DMS79 treated with DMSO at 0.1 percent for 48 hours (cell line): Measurements from ENCODE around the gene LACTBL1.
"Not testable (repeated sequence)": the region's sequence is repeated elsewhere in the genome, so short reads cannot be mapped to it uniquely, and the experiment has no call there.

ENCODE experiments used
- DNase-seq: peaks from one replicate; lab custom pipeline; 2025; lab: John Stamatoyannopoulos, UW

LACTBL1 gene

DNA sequence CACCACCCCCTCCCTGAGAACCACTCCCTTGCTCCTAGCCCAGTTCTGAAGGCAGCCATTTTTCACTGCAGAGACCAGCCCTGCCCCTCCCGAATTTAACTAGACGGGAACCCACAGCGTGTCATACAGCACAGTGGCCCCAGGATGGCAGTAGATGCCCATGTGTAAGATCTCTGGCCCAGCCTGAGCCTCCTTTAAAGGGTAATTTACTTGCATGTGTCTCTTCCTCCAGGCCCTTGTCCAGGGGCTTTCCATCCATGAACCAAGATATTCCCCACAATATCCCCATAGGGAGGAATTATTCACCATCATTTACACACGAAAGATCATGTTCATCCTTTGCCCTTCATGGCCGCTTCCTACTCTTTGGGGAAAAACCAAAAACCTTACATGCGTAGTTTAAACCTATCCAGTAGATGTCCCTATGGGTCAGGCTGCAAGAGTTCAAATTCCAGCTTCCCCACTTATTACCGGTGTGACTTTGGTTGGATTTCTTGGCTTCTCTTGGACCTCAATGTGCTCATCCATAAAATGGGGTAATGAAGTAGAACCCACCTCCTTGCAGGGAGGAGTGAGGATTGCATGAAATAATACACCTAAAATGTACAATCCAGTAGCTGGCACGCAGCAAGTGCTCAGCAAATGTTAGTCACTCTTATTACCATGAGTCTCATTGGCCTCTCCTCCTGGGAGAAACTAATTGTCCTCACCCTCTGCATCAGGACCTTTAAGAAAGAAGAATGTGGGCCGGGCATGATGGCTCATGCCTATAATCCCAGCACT is 4.0 kb upstream of the LACTBL1 start:
- peak; percentile 78 for DNase-seq

DNA sequence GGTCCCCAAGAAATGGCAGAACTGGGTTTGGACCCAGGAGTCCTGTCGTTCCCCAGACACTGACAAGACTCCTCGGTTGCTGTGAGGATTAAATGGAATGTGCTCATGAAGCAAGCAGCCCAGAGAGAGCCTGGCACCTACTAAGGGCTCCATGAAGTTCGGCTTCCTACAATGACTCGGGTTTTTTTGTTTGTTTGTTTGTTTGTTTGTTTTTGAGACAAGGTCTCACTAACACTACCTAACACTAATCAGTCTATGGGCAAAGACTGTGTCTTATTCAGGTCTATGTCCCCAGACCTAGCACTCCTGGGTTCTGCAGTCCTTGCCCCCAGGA is 3.4 kb upstream of the LACTBL1 start:
- no peak for DNase-seq

DNA sequence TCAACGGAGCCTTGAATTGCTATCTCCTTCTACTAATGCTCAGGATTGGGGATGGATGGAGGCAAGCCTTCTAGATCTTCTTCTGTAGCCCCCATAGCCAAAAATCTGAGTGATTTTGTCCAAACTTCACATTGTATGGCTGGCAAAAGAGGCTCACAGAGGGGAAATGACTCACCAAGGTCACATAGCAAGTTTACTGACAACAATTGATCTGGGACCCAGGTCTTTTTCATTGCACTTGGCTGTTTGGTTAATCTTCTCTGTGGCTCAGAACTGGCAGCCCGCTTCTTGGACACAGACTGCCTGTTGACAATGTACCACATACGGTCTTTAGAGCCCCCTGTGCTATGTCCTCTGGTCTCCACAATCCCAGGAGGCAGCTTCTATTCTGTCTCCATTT is 3.0 kb upstream of the LACTBL1 start:
- no peak for DNase-seq

DNA sequence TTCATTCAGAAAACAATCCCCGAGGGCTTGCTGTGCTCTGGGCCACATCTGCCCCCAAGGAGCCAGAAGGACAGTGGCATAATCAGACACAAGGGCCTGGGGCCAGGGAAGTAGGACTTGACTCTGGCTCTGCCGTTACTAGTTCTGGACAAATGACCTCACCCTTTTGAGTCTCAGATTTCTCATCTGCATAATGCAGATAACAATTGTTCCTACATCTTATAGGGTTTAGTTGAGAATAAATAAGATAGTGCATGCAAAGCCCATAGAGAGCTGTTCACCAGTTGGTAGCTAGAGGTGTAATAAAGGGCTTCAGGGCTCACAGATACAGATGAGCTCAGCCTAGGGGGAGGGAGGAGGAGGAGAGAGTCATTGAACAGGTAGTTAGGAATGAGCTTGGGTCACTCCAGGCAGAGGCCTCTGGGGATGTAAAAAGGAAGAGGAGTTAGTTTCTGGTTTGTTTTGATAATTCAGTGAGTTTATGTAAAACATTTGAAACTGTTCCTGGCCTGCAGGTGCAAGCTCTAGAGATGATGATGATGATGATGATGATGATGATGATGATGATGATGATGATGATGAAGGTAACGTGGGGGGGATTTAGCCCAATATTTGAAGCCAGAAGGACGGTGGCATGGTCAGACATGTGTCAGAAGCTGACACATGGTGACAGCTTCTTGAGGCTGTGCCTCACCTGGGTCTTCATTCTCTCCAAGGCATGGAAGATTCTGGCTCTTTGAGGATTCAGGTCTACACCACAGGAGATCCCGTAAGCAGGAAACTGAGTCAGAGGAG is 858 bp downstream of the LACTBL1 start:
- DNase-seq = no peak

DNA sequence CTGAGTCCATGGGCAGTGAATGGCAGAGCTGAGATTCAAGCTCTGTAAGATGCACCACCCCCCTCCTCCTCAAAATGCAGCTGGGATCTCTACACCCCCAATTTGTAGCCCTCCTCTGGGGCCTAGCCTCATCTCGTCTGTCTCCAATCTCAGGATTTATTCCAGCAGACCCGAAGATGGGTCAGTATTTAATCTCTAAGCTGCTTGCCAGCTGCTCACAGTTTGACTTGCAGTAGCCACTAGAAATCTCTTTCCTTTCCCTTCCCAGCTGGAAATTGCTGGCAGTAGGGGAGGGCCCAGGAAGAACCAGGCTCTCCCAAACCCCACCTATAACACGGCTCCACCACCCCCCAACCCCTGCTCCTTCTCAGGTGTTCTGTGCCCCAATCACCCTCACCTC is 1.5 kb downstream of the LACTBL1 start:
- no peak for DNase-seq

DNA sequence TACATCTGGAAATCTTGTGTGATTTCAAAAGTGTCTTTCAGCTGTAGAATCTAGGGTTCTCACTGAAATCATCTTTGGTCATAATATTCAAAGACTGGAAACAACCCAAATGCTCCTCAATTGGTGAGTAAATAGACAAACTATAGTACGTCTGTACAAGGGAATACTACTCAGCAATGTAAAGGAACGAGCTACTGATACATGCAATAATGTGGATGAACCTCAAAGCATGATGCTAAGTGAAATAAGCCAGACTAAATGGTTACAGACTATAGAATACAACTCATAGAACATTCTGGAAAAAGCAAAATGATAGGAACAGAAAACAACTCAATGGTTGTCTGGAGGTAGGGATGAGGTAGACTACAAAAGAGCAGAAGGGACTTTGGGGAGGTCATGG is 2.6 kb downstream of the LACTBL1 start:
- DNase-seq = no peak

DNA sequence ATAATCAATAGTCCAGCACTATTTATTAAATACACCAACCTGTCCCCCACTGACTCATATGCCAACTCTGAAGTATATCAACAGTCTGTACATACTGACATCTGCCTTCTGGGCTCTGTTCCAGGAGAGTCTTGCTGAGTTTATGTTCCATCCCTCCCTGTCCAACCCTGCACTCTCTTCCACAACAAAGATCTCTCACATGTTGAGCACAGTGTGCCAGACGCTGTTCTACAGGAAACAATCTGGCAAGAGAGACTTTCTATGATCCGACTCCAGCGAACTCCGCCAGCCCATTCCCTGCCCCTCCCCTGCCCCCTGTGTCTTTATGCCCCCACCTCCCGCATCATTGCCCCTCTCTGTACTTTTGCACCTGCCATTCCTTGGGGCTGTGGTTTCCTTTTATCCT is 3.4 kb downstream of the LACTBL1 start:
- DNase-seq = peak; percentile 71

DNA sequence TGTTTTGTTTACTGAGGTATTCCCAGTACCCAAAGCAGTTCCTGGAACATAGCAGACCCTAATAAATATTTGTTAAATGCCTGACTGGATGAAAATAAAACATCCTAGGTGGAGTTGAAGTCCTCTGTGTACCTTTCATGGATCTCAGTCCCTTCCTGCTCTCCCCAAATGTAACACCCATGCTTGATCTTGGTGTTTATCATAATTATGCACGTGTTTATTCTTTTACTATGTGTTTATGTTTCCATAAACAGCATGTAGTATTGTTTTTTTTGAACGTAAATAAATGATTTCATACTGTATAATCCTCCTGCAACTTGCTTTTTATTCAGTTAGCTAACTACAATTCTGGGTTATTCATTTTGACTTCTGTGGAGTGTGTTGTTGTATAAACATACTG is 4.8 kb downstream of the LACTBL1 start:
- no peak for DNase-seq

DNA sequence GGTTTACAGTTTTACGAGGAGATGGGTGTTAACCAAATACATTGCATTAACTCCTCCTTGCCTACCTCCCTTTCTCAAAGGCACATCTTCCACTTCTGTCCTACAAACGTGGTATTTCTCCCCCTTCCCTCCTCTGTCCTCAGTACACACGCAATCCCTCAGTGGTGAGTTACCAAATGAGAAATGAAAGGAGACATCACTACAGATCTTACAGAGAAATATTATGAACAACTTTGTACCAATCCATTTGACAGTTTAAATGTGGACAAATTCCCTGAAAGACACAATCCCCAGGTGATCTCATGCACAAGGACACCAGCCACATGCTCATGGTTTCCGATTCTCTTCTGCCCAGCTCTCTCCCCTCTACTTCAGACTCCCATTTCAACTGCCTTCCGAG is 6.4 kb downstream of the LACTBL1 start:
- DNase-seq = no peak

DNA sequence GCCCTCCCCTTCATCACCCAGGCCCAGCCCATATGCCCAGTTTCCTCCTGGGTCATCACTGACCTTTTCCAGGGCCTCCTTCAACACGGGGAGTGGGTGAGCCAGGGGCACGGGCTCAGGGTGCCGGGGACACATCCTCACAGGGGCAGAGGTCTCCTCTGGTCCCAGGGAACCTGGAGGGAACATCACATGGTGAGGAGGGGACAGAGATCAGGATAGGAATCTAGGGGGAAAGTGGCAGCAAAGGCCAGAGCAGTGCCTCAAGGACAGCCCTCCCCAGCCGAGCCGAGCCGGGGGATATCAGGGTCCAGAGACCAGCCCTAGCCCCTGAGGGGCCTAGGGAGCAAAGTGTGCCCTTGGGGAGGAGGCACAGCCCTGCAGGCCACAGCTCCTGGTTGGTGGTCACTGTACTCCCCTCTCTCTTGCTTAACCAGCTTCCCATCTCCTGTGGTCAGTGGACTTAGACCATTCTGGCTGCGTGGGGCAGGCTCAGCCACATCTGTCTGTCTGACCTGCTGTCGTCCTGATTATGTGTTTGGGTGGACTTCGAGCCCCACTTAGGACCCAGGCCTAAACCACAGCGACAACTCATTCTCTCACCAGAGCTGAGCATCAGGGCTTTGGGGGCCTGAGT is 9.5 kb downstream of the LACTBL1 start:
- DNase-seq = no peak

DNA sequence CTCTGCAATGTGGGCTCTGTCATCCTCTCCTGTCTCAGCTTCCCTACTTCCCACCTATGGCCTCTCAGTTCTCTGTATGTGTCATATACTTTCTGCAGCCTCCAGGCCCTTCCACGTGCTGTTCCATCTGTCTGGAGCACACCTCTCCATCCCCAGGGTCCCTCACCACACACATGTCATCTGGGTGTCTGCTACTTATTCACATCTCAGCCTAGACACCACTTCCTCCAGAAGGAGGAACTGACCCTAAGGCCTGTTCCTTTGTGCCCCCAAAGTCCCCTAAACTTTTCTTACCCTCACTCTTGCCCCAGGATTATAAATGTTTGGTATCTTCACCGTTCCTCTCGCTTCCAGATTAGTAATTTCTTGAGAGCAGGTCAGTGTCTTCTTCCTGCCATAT is 10.1 kb downstream of the LACTBL1 start:
- no peak for DNase-seq

DNA sequence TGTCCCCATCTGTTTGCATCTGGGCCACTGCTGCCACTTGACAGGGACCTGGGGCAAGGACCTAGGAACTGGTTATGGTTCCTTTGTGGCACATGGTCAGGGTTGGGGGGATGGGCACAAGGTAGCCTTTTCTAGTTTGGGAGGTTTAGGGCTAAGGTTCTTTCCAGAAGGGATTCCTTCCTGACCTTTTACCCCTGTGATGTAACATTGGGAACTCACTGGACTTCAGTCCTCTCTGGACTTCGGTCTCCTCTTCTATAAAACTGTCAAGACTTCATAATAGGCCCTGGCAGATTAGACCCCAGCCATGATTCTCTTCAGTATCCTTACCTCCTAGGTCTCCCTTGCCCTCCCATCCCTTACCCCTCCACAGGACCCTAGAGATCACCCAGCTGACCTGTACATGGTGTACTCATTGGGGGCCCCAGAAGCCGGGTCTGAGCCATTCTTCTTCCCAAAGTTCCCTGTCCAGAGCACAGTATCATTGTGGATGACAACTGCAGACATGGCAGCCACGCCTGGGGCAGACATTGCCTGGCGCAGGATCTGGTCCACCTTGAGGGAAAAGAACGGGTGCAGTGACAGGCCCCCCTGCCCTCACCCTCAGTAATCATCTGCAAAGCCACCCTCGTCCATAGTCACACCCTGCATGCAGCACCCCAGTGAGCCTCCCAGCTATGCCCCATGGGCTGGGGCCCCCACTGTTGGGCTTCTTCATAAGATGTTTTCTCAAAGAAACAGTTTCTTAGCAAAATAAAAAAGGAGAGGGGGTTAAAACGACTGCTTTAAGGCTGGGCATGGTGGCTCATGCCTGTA is 12.9 kb downstream of the LACTBL1 start:
- DNase-seq = no peak

DNA sequence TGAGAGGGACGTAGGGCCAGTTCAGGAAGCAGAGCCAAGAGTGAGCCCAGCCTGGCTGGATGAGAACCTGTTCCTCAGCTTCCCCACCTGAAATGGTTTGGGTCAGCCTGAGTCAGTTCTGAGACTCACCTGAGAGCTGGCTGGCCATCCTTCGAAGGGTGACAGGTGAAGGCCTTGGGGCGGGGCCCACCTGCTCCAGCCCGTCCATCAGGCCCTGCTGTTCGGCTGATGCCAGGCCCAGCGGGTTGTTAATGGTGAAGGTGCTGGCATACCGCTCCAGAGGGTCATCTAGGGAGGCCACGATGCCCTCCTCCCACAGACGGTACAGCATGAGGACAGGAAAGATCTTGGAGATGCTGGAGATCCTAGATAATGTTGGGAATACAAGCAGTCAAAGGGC is 14.1 kb downstream of the LACTBL1 start:
- no peak for DNase-seq

DNA sequence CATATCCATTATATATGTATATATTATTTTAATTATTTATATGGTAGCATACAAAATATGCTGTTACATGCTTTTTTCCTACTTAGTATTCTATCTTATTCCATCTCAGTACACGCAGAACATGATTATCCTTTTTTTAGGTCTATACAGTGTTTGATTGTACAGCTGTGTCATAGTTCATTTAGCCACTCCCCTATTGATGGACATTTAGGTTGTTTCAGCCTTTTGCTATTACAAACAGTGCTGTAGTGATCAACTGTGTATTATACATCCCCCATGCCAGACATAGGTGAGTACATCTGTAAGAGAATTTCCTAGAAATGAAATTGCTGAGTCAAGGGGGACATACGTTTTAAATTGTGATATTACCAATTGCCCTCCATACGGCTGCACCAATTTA is 15.6 kb downstream of the LACTBL1 start:
- DNase-seq = no peak

DNA sequence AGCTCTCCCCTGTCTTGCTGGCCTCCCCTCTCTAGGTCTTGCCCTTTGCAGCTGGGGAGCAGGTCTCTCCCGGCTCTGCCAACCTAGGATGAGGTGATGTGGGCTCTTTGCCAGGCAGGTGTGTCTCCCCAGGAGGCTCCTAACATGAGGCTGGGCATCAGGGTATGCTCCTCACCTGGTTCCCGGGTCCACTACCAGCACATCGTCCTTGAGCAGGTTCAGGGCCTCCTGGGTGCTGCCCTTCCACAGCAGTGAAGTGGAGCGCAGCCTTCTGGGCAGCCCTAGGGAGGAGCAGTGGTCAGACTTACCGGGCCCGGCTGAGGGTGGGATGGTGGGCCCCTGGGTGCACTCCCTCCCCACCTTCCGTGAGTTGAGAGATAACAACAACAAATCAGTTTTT is 17.5 kb downstream of the LACTBL1 start:
- DNase-seq = no peak

DNA sequence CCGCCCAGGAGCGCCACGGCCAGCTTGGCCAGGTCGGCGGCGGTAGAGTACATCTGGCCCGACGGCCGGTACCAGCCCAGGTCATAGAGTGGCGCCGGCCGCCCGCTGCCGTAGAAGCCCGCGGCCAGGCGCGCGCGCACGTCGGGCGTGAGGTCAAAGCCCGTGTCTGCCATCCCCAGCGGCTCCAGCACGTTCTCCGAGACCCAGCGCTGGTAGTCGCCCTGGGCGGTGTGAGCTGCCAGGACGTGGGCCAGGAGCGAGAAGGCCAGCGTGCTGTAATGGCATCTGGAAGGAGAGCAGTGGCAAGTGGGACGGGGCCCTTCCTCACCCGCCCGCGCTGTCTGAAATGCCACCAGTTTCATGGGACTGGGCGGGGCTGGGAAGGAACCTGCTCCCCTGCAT is 18.9 kb downstream of the LACTBL1 start:
- DNase-seq = no peak

DNA sequence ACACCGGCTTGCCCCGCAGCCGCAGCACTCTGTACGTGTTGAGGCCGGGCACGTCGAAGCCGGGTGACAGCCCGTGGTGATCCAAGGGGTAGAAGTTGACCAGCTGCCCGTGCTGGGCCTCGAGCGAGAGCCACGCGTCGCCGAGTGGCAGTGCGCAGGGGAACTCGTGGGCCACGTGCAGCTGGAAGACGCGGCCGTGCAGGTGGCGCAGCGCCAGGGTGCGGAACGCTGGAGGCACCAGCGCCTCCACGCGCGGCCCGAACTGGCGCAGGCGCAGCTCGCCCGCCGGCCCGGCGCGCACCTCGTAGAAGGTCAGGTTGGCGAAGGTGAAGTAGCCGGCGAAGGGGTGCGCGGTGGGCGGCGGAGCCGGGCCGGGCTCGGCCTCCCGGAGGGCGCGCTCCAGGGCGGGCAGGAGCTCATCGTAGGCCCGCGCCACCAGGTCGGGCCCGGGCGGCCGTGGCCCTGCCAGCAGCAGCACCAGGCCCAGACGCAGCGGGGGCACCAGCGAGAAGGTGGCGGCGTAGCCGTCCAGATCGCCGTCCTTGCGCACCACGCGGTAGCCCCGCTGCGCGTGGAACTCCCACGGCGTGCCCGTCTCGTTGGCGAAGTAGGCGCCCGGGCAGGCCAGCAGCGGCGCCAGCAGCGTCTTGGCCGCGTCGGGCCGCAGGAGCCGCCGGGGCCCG is 19.5 kb downstream of the LACTBL1 start:
- DNase-seq = peak; percentile 35

DNA sequence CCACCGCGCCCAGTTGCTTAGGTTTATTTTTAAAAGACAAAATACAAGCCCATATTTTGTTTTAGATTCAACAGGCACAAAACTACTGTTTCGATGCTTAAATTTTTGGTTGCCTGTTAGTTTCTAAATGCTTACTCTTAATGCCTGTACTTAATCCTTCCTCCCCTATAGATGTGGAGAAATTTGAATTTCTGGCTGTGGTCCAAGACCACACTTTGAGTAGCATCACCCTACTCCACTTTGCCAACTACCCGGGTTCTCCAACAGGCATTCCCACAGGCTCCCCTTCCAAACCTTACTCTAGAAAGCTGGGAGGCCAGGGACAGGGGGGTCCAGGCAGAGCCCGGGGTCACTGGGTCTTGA is 20.0 kb downstream of the LACTBL1 start:
- no peak for DNase-seq

DNA sequence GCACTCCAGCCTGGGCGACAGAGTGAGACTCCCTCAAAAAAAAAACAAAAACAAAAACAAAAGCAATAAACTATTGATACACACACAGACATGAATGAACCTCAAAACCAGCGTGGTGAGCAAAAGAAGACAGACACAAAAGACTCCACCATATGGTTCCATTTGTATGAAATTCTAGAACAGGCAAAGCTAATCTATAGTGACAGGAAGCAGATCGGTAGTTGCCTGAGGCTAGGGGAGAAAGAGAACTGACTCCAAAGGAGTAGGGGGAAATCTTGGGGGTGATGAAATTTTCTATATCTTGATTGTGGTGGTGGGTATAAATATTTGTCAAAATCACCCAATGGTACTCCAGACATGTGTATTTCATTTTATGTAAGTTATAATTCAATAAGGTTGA is 20.9 kb downstream of the LACTBL1 start:
- no peak for DNase-seq

DNA sequence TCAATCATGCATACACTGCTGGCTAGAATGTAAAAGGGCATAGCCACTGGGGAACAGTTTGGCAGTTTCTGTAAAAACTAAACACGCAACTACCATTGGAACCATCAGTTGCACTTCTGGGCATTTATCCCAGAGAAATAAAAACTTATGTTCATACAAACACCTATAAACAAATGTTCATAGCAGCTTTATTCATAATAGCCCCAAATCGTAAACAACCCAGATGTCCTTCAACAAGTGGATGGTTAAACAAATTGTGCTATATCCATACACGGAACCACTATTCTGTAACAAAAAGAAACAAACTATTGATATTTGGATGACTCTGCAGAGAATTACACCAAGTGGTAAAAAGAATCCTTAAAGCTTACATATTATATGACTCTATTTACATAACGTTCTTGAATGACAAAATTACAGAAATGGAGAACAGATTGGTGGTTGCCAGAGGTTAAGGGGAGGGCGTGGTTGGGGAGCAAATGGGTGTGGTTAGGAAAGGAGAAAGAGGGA is 22.8 kb downstream of the LACTBL1 start:
- DNase-seq = no peak

DNA sequence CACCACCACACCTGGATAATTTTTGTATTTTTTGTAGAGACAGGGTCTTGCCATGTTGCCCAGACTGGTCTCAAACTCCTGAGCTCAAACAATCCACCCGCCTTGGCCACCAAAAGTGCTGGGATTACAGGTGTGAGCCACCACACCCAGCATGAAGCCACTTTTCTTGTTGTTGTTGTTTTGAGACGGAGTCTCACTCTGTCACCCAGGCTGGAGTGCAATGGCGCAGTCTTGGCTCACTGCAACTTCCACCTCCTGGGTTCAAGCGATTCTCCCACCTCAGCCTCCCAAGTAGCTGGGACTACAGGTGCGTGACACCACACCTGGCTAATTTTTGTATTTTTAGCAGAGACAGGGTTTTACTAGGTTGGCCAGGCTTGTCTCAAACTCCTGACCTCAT is 27.5 kb downstream of the LACTBL1 start:
- DNase-seq = not testable (repeated sequence)
